Measurements from ENCODE around the gene CCDC9B.

The CCDC9B gene

DNA sequence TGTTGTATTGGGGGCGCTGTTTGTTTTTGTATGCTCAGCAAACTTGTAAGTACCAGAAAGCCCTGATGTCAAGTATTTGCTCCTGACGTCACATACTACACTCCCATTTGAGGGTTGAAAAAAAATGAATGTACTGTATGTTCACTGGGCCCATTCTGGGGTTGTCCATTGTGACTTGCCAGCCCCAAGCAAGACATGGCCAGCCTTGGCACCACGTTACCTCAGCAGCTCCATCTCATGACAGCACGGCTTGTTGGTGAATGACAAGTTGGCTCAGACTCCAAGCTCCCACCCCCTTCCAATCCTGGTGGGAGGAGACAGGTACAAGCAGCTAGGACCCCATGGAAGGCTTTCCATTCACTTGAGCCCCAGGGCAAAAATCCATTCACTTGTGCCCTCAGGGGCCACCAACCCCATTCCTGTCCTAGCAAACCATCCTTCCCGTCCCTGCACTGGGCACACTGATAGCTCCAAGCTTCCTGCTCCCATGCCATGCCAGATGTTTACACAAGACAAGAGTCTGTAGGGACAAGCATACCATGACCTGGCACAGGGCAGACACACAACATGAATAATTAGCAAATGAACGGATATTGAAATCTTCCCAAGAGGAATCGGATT lies 11.7 kb upstream of the CCDC9B start:
- no peak for DNase-seq (ENCODE audit: low read depth)
- TF ChIP-seq, protein P1, sequence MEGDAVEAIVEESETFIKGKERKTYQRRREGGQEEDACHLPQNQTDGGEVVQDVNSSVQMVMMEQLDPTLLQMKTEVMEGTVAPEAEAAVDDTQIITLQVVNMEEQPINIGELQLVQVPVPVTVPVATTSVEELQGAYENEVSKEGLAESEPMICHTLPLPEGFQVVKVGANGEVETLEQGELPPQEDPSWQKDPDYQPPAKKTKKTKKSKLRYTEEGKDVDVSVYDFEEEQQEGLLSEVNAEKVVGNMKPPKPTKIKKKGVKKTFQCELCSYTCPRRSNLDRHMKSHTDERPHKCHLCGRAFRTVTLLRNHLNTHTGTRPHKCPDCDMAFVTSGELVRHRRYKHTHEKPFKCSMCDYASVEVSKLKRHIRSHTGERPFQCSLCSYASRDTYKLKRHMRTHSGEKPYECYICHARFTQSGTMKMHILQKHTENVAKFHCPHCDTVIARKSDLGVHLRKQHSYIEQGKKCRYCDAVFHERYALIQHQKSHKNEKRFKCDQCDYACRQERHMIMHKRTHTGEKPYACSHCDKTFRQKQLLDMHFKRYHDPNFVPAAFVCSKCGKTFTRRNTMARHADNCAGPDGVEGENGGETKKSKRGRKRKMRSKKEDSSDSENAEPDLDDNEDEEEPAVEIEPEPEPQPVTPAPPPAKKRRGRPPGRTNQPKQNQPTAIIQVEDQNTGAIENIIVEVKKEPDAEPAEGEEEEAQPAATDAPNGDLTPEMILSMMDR (IDR thresholded peaks at IDR 0.05; ENCODE audit: control insufficient read depth, insufficient read depth, low read depth, low read length, missing control alignments), result no peak

DNA sequence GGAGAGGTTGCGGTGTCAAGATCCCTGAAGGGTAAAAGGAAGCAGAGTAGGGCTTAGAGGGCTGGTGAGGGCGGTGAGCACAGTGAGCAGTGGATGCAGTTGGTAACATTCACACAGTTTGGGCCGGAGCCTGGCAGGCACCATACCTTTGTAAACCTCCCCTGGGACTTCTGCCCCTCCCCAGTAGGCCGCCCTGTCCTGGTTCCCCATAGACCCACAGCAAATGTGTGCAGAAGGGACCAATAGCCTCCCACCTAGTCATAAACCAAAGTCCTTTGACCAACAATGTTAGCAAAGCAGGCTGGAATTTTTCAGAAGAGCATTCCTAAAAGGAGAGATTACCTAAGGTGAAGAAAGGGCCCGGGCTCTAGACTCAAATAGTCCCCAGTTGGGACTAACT lies 8.4 kb upstream of the CCDC9B start:
- TF ChIP-seq, protein P1 (IDR thresholded peaks at IDR 0.05; ENCODE audit: control insufficient read depth, insufficient read depth, low read depth, low read length, missing control alignments), result no peak
- no peak for DNase-seq (ENCODE audit: low read depth)
- H3K4me3 ChIP-seq (ENCODE audit: control insufficient read depth, low read depth, low read length), result no peak overlapping the region

More for the DNA sequence above, 11.7 kb upstream of the CCDC9B start:
- no peak overlapping the region for H3K4me3 ChIP-seq (ENCODE audit: control insufficient read depth, low read depth, low read length)

DNA sequence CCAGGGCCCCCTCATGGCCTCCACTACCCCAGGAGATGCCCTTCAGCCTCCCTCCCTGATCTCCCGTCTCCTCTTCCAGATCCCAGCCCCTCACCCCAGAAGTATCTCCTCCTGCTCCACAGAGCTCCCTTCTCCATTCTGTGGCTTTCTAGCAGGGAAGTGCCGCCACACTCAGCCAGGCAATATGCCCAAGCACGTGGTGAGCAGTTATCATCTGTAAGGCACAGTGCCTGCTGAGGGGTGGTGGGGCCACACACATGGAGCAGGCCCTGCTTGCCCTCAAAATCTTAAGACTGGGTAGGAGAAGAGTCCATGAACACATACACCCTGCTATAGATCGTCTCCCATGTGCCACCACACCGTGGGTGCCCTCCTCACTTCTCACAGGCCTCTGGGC lies 7.7 kb upstream of the CCDC9B start:
- H3K4me3 ChIP-seq (ENCODE audit: control insufficient read depth, low read depth, low read length), result no peak overlapping the region
- no peak for DNase-seq (ENCODE audit: low read depth)
- TF ChIP-seq, protein P1 (IDR thresholded peaks at IDR 0.05; ENCODE audit: control insufficient read depth, insufficient read depth, low read depth, low read length, missing control alignments), result no peak

- TF ChIP-seq, protein P1 (IDR thresholded peaks at IDR 0.05; ENCODE audit: control insufficient read depth, insufficient read depth, low read depth, low read length, missing control alignments), result no peak
These were observed 7.1 kb upstream of the CCDC9B start for GRCh38 chr15:40347559-40348473.

DNA sequence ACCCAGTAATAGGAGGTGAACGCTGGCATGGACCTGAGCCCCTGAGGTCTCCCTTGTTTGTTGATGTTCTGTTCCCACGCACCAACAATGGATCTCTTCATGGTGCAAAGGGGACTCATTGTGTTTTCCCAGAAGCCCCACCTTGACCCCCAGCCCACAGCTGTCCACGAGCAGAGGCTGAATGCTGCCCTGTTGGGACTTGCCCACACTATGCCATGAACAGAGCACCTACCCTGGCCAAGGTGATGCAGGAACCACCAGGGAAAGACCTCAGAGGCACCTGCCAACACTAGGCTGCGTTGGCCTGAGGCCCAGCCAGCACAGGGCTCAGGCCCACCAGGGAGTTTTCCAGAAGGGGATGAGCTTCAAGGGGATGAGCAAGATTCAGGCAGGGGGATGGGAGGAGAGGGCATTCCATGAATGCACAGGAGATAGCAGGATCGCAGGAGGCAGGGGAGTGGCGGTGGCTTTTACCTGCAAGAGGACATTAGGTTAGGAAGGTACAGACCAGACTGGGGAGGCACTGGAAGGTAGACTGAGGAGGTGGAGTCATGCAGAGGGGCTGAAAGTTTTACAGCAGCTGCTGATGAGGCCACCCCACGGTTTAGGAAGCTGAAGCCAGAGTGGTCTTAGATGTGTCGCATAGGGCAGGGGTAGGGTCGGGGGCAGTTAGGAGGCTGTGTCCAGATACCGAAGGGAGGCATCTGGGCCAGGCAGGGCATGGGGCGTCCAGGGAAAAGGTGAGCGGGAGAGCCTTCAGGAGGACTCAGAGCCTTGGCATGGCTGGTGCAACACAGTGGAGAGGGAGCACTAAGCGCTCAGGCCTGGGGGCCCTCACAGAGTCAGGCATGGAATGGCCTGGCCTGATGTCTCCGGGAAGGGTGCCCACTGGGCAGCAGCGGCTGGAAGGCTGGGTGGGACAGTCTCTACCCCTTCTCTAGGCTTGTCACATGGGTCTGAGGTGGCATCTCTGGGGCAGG lies 6.1 kb upstream of the CCDC9B start:
- no peak overlapping the region for H3K4me3 ChIP-seq (ENCODE audit: control insufficient read depth, low read depth, low read length)
- no peak for DNase-seq (ENCODE audit: low read depth)
- TF ChIP-seq, protein P1 (IDR thresholded peaks at IDR 0.05; ENCODE audit: control insufficient read depth, insufficient read depth, low read depth, low read length, missing control alignments), result no peak

More at GRCh38 chr15:40347559-40348473, 7.1 kb upstream of the CCDC9B start:
- DNase-seq (ENCODE audit: low read depth), result no peak
- H3K4me3 ChIP-seq (ENCODE audit: control insufficient read depth, low read depth, low read length), result no peak overlapping the region

All from AG09309 (cell line).